ENCODE results near the gene BRI3. TPM values are rescaled to one million over a fixed set of nuclear protein-coding genes. Genes with fewer than 3 reads are reported as not detected.

The BRI3 gene
- total and polyA plus RNA-seq, 2 of the 8 experiments (the other 6 are each of a cell fraction or from before 2014, with no cell fraction given) = 77.5 to 93.4 TPM

DNA sequence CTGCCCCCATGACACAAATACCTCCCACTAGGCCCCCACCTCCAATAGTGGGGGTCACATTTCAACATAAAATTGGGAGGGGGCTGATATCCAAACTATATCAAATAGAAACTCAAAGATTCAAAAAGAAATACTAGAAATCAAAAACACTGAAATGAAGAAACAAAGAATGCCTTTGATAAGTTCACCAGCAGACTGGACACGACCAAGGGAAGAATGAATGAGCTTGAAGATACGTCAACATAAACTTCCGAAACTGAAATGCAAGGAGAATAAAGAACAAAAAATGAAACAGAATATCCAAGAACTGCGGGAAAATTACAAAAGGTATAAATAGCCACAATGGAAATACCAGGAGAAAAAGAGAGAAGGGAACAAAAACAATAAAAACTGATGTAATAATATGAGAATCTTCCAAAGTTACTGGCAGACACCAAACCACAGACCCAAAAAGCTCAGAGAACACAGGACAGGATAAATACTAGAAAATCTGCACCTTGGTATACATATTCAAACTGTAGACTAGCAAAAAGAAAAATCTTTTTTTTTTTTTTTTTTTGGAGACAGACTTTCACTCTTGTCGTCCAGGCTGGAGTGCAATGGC is 49.5 kb downstream of the BRI3 start:
- Histone ChIP-seq H3K4ac (replicated peaks; ENCODE audit: insufficient read length, low read depth, low read length) (no peak overlapping the region), H3K4me1 (replicated peaks in 1 of 4; ENCODE audit: control insufficient read depth in 3 of 4, insufficient read depth in 4 of 4, low read length in 3 of 4) (no peaks in the 10 kb centered on the region), H2BK12ac (ENCODE audit: low read depth, low read length) (no peak overlapping the region), H3K9me3 (ENCODE audit: insufficient read depth in 2 of 2, low read depth in 1 of 2, low read length in 1 of 2) (0 out of 4 replicates have a peak, but pooled peaks cover 0 to 3% of the 10 kb centered on the region in 2 experiments), H2AFZ (ENCODE audit: low read length) (no peak overlapping the region), H2BK15ac (ENCODE audit: low read length) (no peak overlapping the region), H2BK20ac (ENCODE audit: low read length) (no peak overlapping the region), H4K20me1 (replicated peaks in 1 of 2; ENCODE audit: control insufficient read depth in 1 of 2, insufficient read depth in 2 of 2, low read length in 2 of 2) (peaks cover 0 to 4% of the 10 kb centered on the region in 2 experiments), H4K8ac (ENCODE audit: extremely low read depth, insufficient read depth, low read length) (no peak overlapping the region), H3K14ac (ENCODE audit: insufficient read length) (no peak overlapping the region), H3K4me3 (ENCODE audit: extremely low read depth in 1 of 4, insufficient read depth in 2 of 4, low read depth in 3 of 4, low read length in 4 of 4) (no peak overlapping the region), H4K91ac (replicated peaks; ENCODE audit: insufficient read length, low read length) (no peak overlapping the region), H3K56ac (replicated peaks; ENCODE audit: insufficient read length, low read depth, low read length) (no peak overlapping the region), H2BK120ac (replicated peaks; ENCODE audit: low read depth, low read length) (no peak overlapping the region), H3K27ac (ENCODE audit: low read depth, low read length) (no peak overlapping the region), H2BK5ac (ENCODE audit: low read depth, low read length) (no peak overlapping the region), H3K27me3 (replicated peaks in 1 of 4; ENCODE audit: control insufficient read depth in 3 of 4, extremely low read depth in 1 of 4, insufficient read depth in 3 of 4, low read length in 3 of 4) (no peaks in the 10 kb centered on the region), H2AK5ac (ENCODE audit: low read depth, low read length) (no peak overlapping the region), H3K9ac (replicated peaks in 1 of 4; ENCODE audit: extremely low read depth in 1 of 4, low read depth in 3 of 4, low read length in 3 of 4) (no peak overlapping the region), H3K79me1 (ENCODE audit: low read depth, low read length) (peaks cover 3% of the 10 kb centered on the region), H3K36me3 (ENCODE audit: control insufficient read depth in 2 of 4, insufficient read depth in 4 of 4, low read length in 3 of 4) (no peaks in the 10 kb centered on the region; a peak in 2 of 8 replicates), H3K18ac (ENCODE audit: extremely low read depth, low read length) (no peak overlapping the region), H3K79me2 (ENCODE audit: control insufficient read depth in 1 of 2, insufficient read depth in 2 of 2, low read length in 2 of 2) (peaks cover 0 to 26% of the 10 kb centered on the region in 2 experiments; a peak in 2 of 4 replicates), H3K4me2 (ENCODE audit: insufficient read depth in 1 of 2, low read depth in 2 of 2, low read length in 2 of 2) (no peak overlapping the region), H4K5ac (ENCODE audit: insufficient read length, low read depth, low read length) (no peak overlapping the region), H3K23me2 (ENCODE audit: low read depth, low read length) (no peaks in the 10 kb centered on the region), H3K23ac (ENCODE audit: insufficient read length) (no peak overlapping the region)
- DNase-seq (ENCODE audit: low read depth in 1 of 2, low spot score in 2 of 2) (no peak), FAIRE-seq (no peak)
- WGBS, 2 experiments (ENCODE audit: extremely low coverage in 1 of 2, insufficient coverage in 1 of 2, insufficient read length in 1 of 2, insufficient replicate concordance in 2 of 2, low coverage in 1 of 2, low lambda C conversion rate in 2 of 2, missing lambda C conversion rate in 1 of 2) = 93% methylated on average over 4 of the region's 5 CpGs; no CpG with 5 or more reads in 1 of the 2 experiments
- POLR2A ChIA-PET (ENCODE audit: partially characterized antibody) = no interaction called here
- CTCF ChIA-PET (ENCODE audit: partially characterized antibody) = no interaction called here
- TF ChIP-seq SP4 (IDR thresholded peaks at IDR 0.05; ENCODE audit: low read length) = no peak
- TF ChIP-seq CTBP2 (IDR thresholded peaks at IDR 0.05; ENCODE audit: borderline replicate concordance, insufficient read depth, insufficient read length, low read length) = no peak
- TF ChIP-seq SUZ12 (IDR thresholded peaks at IDR 0.05; ENCODE audit: low read length) = no peak
- no peak for TF ChIP-seq RFX5 (IDR thresholded peaks at IDR 0.05; ENCODE audit: borderline replicate concordance, low read depth, low read length)
- TF ChIP-seq TAF7 (optimal IDR thresholded peaks at IDR 0.05; ENCODE audit: borderline replicate concordance, low read depth, low read length) = no peak
- no peak for TF ChIP-seq TBP (IDR thresholded peaks at IDR 0.05; ENCODE audit: low read depth, low read length)
